Measurements from ENCODE around the gene PCDHGA6.
"Not testable (repeated sequence)": the region's sequence is repeated elsewhere in the genome, so short reads cannot be mapped to it uniquely, and the experiment has no call there.

The PCDHGA6 gene

DNA sequence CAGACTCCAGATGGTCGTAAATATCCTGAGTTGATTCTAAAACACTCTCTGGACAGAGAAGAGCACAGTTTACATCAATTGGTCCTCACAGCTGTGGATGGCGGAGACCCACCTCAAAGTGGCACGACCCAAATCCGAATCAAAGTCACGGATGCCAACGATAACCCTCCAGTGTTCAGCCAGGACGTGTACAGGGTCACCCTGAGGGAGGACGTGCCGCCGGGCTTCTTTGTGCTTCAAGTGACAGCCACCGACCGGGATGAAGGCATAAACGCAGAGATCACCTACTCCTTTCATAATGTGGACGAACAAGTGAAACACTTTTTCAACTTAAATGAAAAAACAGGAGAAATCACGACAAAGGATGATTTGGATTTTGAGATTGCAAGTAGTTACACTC is 13.0 kb upstream of the PCDHGA6 start:
- DNase-seq = no peak

GRCh38 chr5:141362719-141363118 is 11.0 kb upstream of the PCDHGA6 start:
- no peak for DNase-seq

DNA sequence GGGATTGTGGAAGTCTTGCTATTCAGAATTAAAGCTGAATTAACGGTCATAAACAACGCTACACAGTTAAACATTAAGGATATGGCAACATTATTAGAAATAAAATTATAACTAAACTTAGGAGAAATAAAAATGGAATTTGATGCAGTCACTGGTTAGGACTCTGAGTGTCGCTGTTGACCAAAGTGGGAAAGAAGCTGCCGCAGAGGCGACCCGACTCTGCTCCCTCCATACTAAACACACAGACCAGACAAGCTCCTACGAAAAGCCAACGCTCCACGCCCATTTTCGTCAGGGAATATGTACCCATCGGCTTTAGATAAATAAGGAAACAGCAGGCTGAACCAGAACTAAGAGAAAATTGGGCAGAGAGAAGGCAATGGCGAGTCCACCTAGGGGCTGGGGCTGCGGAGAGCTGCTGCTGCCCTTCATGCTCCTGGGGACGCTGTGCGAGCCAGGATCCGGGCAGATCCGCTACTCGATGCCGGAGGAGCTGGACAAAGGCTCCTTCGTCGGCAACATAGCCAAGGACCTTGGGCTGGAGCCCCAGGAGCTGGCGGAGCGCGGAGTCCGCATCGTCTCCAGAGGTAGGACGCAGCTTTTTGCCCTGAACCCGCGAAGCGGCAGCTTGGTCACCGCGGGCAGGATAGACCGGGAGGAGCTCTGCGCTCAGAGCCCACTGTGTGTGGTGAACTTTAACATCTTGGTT is 9.6 kb upstream of the PCDHGA6 start, which contains the start of gene PCDHGA5:
Gene PCDHGA5, plus strand, starts transcription at position 211 of the 709 bp plus-strand sequence. Its CDS starts 169 bp downstream, at position 380.
- DNase-seq = no peak

GRCh38 chr5:141366016-141366896 is 7.4 kb upstream of the PCDHGA6 start:
- no peak for DNase-seq

DNA sequence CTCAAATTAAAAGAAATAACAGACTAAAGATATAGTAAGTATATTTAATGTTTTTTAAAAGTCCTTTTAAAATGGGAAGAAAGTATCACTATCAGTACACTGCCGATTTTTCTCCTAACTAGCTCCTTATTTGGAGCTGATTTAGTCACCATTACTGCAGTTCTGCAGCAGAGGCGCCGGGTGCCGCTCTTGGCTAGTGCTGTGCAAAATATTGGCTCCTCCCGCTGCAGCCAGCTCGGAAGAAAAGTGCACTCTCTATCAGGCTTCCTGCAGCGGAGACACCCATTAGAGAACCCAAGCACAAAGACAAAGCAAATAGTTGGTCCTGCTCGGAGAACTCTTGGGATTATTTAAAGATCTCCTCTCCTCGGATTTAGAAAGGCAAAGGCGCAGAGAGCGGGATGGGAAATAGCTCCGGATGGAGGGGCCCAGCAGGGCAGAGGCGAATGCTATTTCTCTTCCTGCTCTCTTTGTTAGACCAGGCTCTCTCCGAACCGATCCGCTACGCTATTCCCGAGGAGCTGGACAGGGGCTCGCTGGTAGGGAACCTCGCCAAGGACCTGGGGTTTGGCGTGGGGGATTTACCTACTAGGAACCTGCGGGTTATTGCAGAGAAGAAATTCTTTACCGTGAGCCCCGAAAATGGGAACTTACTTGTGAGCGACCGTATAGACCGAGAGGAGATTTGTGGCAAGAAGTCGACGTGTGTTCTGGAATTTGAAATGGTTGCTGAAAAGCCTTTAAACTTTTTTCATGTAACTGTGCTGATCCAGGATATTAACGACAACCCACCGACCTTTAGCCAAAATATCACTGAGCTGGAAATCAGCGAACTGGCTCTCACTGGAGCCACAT is 3.5 kb upstream of the PCDHGA6 start, which contains the start of gene PCDHGB3:
Gene PCDHGB3, plus strand, starts transcription at position 249 of the 855 bp plus-strand sequence. Its CDS starts 153 bp downstream, at position 402.
- DNase-seq = no peak

- DNase-seq = no peak
Observed at GRCh38 chr5:141371572-141372475, 1.9 kb upstream of the PCDHGA6 start.

- DNase-seq = no peak
Observed at GRCh38 chr5:141374627-141375026, 936 bp downstream of the PCDHGA6 start.

- DNase-seq = not testable (repeated sequence)
Observed at GRCh38 chr5:141375444-141376155, 1.9 kb downstream of the PCDHGA6 start.

GRCh38 chr5:141382469-141383294 is 9.0 kb downstream of the PCDHGA6 start, which contains the start of gene PCDHGA7:
Gene PCDHGA7, plus strand, starts transcription at chr5:141382742. Its CDS starts 158 bp downstream, at chr5:141382900.
- no peak for DNase-seq

DNA sequence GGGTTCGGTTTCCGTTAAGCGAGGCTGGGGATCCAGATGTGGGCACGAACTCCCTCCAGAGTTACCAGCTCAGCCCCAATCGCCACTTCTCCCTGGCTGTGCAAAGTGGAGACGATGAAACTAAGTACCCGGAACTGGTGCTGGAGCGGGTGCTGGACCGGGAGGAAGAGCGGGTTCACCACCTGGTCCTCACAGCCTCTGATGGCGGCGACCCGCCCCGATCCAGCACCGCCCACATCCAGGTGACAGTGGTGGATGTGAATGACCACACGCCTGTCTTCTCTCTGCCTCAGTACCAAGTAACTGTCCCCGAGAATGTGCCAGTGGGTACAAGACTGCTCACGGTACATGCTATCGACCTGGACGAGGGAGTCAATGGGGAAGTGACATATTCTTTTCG is 9.7 kb downstream of the PCDHGA6 start:
- DNase-seq = no peak

DNA sequence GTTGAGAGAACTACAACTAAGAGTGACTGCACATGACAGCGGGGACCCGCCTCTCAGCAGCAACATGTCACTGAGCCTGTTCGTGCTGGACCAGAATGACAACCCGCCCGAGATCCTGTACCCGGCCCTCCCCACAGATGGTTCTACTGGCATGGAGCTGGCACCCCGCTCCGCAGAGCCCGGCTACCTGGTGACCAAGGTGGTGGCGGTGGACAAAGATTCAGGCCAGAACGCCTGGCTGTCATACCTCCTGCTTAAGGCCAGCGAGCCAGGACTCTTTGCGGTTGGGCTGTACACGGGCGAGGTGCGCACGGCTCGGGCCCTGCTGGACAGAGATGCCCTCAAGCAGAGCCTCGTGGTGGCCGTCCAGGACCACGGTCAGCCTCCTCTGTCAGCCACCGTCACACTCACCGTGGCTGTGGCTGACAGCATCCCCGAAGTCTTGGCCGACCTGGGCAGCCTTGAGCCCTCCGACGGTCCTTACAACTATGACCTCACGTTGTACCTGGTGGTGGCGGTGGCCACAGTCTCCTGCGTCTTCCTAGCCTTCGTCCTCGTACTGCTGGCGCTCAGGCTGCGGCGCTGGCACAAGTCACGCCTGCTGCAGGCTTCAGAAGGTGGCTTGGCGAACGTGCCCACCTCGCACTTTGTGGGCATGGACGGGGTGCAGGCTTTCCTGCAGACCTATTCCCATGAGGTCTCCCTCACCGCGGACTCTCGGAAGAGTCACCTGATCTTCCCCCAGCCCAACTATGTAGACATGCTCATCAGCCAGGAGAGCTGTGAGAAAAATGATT is 11.0 kb downstream of the PCDHGA6 start:
- no peak for DNase-seq

DNA sequence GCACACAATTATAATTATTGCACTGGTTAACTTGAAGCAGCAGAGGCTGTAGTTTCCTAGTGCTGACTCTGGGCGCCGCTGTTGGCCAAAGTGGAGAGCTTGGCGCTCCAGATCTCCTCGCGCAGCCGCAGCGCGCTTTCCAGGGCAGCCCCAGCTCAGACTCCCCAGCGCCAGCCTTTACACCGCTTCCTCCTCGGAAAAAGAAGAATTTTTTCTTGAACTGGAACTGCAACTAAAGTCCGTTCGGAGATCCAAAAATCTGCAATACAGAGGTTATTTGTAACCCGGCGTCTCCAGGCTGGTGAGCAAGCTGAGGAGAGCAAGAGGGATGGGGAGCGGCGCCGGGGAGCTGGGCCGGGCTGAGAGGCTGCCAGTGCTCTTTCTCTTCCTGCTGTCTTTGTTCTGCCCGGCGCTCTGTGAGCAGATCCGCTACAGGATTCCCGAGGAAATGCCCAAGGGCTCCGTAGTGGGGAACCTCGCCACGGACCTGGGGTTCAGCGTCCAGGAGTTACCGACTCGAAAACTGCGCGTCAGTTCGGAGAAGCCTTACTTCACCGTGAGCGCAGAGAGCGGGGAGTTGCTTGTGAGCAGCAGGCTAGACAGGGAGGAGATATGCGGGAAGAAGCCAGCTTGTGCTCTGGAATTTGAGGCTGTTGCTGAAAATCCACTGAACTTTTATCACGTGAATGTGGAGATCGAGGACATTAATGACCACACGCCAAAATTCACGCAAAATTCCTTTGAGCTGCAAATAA is 14.0 kb downstream of the PCDHGA6 start, which contains the start of gene PCDHGB4:
Gene PCDHGB4, plus strand, starts transcription at position 142 of the 755 bp plus-strand sequence. Its CDS starts 187 bp downstream, at position 329.
- DNase-seq = not testable (repeated sequence)

- DNase-seq = no peak
Observed at GRCh38 chr5:141388661-141389060, 15.0 kb downstream of the PCDHGA6 start.

DNA sequence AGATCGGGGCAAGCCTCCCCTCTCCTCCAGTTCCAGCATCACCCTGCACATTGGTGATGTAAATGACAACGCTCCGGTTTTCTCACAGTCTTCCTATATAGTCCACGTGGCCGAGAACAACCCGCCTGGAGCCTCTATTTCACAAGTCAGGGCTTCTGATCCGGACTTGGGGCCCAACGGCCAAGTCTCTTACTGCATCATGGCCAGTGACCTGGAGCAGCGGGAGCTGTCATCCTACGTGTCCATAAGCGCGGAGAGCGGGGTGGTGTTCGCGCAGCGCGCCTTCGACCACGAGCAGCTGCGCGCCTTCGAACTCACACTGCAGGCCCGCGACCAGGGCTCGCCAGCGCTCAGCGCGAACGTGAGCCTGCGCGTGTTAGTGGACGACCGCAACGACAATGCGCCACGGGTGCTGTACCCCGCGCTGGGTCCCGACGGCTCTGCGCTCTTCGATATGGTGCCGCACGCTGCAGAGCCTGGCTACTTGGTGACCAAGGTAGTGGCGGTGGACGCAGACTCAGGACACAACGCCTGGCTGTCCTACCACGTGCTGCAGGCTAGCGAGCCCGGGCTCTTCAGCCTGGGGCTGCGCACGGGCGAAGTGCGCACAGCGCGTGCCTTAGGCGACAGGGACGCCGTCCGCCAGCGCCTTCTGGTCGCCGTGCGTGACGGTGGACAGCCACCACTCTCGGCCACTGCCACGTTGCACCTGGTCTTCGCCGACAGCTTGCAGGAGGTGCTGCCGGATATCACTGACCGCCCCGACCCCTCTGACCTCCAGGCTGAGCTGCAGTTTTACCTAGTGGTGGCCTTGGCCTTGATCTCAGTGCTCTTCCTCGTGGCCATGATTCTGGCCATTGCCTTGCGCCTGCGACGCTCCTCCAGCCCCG is 15.7 kb downstream of the PCDHGA6 start:
- DNase-seq = no peak

GRCh38 chr5:141392429-141393198 is 18.9 kb downstream of the PCDHGA6 start, which contains the start of gene PCDHGA8:
Gene PCDHGA8, plus strand, starts transcription at chr5:141392633. Its CDS starts 181 bp downstream, at chr5:141392814.
- no peak for DNase-seq

- no peak for DNase-seq
Observed at GRCh38 chr5:141393267-141393666, 19.6 kb downstream of the PCDHGA6 start.
